HG03469 (cell line): ENCODE data around the gene TMEM192.
"Not testable (repeated sequence)": the region's sequence is repeated elsewhere in the genome, so short reads cannot be mapped to it uniquely, and the experiment has no call there.

Source experiments
- ATAC-seq: cut with Tn5 transposase; IDR thresholded peaks from one replicate; pipeline ENCODE4 v1.9.1; 2021; ENCODE audit warnings: mild to moderate bottlenecking, moderate library complexity, moderate number of reproducible peaks; ENCODE audit not compliant: unreplicated experiment

The TMEM192 gene

GRCh38 chr4:165112368-165113121 is at the start of gene TMEM192:
Gene TMEM192 (minus strand): TSS chr4:165112860. CDS start chr4:165112773, 87 bp downstream.
- ATAC-seq: peak; percentile 90

DNA sequence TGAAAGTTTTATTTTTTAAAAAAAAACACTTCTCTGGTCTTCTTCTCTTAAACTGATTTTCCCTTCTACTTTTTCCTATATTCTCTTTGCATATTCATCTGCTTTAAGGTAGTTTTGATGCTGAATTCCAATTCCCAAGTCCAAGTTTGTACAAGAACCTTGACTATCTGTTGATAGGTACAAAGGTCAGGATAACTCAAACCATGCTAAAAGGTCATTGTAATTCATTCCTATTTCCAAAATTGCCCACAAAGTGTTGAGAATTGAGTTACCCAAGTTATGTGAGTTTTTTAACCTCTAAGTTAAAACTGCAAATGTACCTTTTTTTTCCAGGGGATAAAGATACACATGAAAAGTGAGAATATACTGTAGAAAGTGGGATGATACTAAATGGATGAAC is 46.1 kb upstream of the TMEM192 start:
- no peak for ATAC-seq

- no peak for ATAC-seq
These were observed 44.2 kb upstream of the TMEM192 start for GRCh38 chr4:165156906-165157305.

GRCh38 chr4:165154482-165154881 is 41.8 kb upstream of the TMEM192 start:
- no peak for ATAC-seq

- ATAC-seq: no peak
These were observed 39.9 kb upstream of the TMEM192 start for GRCh38 chr4:165152527-165152926.

DNA sequence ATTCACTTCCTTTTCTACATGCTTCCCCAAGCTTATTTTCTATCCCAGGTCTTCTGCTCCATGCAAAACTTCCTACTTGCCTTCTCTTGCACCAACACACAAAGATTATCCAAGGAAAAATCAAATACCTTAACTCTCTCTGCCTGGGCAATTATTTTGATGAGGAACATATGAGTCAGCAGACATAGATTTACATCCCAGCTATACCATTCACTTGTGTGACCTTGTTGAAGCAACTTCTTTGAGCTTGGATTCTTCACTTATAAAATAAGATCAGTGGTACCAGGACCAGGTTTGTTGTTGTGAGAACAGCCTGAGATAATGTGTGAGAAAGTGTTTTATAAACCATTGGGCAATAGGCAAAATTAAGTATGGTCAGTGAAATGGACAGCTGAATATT is 39.1 kb upstream of the TMEM192 start:
- ATAC-seq: no peak

DNA sequence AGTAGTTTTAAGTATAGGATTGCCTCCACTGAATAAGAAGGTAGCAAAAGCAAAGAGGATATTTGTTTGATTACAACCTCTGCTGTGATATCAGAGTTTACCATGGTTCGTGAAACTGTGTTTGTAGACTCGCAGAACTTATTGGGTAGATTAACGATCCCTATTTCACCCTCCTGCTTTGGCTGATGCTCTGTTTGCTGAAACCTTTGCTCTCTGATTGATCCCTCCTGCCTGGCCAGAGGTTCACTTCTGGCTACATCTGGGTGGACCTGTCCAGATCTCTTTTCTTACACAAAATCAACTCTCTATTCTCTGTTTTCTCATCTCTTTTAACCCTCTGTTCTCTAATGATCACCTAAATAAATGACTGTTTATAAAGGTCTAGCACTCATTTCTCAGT is 37.9 kb upstream of the TMEM192 start:
- ATAC-seq: no peak

DNA sequence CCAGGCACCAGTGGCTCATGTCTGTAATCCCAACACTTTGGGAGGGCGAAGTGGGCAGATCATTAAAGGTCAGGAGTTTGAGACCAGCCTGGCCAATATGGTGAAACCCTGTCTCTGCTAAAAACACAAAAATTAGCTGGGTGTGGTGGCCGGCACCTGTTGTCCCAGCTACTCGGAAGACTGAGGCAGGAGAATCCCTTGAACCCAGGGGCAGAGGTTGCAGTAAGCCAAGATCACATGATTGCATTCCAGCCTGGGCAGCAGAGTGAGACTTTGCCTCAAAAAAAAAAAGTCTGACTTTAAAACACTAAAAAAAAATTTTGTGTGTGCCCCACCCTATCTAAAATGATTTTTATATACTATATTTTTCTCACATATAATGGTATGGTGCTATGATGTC is 26.2 kb upstream of the TMEM192 start:
- no peak for ATAC-seq

GRCh38 chr4:165137205-165137604 is 24.5 kb upstream of the TMEM192 start:
- no peak for ATAC-seq

DNA sequence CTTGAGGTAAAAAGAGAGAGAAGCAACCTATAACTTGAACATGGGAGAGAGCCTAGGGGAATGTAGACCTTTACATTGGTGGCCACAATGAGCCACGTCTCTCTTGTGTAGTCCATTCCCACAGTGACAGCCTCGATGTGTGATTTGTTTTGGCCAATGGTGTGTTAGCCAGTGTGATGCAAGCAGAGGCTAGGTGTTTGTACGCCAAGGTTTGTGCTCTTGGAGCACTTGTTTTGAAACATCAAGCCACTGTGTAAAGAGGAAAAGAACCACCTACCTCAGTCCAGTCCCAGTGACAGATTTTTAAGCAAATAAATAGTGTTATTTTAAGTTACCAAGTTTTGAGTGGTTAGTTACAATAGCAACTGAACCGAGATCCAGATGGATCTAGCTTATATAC is 23.9 kb upstream of the TMEM192 start:
- no peak for ATAC-seq

DNA sequence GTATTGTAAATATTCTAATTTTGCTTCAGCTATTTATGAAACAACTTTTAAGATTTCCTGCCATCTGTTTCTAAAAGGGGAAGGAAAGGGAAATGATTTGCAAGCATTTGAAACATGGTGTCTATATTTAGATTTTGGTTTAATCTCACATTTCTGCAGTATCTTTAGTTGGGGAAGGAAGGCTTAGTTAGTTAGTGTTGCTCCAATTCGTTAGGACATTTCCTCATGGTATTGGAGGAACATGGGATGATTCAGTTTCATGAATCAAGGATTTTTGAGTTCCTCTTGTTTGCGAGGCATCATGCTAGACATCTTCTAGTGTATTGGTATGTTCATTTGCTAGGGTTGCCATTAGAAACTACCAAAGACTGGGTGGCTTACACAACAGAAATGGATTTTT is 20.5 kb upstream of the TMEM192 start:
- ATAC-seq: no peak

DNA sequence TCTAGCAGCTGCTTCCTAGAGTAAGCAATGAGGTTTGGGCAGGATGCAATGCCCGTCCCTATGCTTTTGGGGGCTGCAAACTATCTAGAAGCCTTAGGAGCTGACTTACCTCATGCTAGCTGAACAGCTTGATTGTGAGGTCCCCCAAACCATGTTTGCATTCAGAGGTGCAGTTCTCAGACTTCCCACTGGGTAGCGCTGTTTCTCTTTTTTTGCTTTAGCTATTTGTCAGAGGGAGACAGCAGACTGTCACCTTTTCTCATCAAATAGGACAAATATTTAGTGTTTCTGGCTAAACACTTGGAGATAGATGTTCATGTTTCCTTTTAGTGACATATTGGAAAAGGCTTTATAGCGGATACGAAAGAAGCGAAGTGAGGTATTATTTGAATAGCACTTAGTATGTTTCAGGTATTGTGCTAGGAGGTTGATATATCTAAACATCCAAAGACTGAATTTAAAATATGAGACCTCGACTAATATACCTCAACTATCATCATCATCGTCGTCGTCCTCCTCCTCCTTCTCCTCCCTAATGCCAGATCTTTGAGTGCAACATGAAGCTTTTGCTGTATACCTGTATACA is 18.7 kb upstream of the TMEM192 start:
- peak; percentile 64 for ATAC-seq

GRCh38 chr4:165129924-165130323 is 17.3 kb upstream of the TMEM192 start:
- no peak for ATAC-seq

DNA sequence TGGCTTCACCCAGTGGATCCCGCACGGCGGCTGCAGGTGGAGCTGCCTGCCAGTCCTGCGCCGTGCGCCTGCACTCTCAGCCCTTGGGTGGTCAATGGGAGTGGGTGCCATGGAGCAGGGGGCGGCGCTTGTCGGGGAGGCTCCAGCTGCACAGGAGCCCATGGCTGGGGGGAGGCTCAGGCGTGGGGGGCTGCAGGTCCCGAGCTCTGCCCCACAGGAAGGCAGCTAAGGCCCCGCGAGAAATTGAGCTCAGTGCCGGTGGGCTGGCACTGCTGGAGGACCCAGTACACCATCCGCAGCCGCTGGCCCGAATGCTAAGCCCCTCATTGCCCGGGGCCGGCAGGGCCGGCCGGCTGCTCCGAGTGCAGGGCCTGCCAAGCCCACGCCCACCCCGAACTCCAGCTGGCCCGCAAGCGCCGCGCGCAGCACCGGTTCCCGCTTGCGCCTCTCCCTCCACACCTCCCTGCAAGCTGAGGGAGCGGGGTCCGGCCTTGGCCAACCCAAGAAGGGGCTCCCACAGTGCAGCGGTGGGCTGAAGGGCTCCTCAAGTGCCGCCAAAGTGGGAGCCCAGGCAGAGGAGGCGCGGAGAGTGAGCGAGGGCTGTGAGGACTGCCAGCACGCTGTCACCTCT is 13.3 kb upstream of the TMEM192 start:
- ATAC-seq: not testable (repeated sequence)

DNA sequence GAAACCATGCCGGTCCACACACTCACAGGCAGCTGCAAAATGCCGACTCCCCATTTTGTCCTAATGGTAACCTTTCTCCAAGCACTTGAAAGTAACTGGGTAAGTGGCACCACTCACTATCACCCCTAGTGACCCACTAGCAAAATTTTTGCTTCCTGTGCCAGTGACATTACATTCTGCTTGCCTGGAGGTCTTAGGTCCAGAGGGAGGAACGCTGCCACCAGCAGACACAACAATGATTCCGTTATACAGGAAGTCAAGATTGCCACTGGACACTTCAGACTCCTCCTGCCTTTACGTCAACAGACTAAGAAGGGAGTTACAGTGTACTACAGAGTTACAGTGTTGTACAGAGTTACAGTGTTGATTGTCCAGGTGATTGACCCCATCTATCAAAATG is 11.8 kb upstream of the TMEM192 start:
- no peak for ATAC-seq

DNA sequence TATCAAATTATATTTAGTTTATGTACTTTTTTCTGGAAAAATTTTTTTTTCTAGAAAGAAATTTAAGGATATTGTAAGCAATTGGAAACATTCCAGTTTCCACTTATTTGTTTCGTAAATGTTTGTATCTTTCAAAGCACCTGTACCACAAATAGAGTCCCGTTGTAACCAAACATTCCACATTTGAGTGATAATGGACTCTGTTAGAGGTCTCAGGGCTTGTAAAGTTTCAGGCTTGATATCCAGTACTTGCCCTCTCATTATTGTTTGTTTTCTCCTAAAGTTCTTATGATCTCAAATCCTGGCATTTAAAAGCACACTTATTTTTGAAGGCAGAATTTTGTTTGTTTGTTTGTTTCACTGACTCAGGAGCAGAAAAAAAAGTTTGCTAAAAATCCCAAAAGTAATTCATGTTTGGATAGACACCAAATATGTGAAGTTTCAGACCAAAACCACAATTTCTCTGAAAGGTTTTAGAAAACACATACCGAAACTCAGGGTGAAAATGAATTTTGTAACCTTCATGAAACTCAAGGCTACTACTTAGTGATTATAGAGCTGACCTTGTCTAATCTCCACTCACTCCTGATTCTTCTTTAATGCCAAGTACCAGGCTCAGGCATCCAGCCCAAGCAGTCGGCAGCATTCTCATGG is 5.7 kb upstream of the TMEM192 start:
- ATAC-seq: peak; percentile 81

- no peak for ATAC-seq
These were observed 2.6 kb upstream of the TMEM192 start for GRCh38 chr4:165115301-165115700.

DNA sequence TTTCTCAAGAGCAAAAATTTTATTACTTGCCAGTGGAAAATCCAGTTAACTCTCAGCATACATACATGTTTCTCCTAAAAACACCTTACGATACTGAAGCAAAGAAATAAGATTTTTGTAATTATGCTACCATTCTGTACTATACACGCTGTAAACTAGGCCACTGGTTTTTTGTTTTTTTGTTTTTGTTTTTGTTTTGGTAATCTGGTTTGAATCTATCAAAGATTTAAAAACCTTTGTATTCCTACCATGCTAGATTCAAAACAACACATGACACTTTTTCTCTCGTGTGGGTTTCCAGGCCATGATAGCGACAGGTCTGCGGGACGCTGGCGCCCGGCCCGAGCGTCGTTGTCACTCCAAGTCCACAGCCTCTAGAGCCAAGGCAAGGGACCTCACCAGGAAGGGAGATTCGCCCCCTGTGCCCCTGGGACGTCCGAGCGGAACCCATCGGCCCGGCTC is 723 bp downstream of the TMEM192 start:
- no peak for ATAC-seq

DNA sequence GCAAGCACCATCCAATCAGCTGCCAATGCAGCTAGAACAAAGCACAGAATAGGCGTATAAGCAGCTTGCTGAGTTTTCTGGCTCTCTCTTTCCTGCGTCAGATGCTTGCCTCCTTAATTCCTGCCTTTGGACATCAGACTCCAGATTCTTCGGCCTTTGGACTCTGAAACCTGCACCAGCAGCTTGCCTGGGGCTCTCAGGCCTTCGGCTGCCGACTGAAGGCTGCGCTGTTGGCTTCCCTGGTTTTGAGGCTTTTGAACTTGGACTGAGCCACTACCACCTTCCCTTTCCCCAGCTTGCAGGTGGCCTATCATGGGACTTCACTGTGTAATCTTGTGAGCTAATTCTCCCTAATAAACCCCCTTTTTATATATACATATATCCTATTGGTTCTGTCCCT is 6.1 kb downstream of the TMEM192 start:
- ATAC-seq: no peak

DNA sequence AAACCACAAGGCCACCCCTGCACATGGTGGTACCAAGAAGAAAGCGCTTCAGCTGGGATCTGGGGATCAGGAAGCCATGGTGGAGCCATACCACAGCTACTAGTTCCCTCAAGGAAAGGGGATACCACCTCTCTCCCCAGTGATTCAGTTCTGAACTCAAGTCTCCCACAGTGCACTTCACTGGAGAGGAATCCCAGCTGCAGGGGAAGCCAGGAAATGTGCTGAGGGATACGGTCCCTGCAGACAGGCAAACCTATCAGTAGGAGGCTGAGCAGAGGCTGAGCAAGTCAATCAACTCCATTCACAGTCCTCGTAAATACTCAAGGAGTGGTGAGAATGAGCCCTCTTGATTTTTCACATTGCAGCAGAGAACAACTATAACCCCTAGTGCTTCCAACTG is 11.0 kb downstream of the TMEM192 start:
- no peak for ATAC-seq

DNA sequence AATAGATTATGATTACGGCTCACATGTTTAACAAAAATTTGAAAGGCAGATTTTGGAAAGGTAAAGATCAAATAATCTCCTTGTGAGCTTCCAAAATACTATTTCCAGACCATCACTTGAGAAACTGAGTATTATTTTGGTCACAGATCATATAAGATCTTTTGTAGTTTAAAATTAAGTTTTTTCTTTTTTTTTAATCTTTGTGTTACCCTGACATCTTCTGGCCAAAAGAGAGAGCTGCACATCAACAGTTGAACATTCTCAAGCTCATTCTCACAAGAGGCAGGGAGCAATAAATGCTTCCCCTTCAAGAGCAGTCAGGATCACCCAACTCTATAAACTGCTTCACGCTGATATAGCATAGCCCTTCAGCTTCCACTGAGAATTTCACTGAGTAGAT is 15.9 kb downstream of the TMEM192 start:
- no peak for ATAC-seq

DNA sequence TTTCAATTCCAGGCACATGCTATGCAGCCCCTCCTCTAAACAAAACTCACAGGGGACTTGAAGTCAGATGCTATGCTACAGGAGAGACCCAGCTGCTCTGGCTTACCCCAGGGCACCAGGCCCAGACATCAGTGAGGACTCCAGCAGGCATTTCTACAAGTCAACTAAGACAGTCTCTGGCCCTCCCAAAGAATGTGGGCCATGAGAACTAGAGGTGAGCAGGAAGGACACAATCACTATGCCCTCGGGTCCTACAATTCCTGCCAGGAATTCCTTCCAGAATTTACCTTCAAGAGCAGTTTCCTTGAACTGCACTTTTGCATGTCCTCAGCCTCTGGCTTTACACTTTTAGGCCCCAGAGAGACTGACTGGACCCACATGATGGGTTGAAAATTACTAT is 17.4 kb downstream of the TMEM192 start:
- no peak for ATAC-seq
